ENCODE measurements around the gene HAND1. TPM values are rescaled to one million over a fixed set of nuclear protein-coding genes. Genes with fewer than 3 reads are reported as not detected.

Gene HAND1
- total RNA-seq, 4 donors from 2014 or later, result not detected

DNA sequence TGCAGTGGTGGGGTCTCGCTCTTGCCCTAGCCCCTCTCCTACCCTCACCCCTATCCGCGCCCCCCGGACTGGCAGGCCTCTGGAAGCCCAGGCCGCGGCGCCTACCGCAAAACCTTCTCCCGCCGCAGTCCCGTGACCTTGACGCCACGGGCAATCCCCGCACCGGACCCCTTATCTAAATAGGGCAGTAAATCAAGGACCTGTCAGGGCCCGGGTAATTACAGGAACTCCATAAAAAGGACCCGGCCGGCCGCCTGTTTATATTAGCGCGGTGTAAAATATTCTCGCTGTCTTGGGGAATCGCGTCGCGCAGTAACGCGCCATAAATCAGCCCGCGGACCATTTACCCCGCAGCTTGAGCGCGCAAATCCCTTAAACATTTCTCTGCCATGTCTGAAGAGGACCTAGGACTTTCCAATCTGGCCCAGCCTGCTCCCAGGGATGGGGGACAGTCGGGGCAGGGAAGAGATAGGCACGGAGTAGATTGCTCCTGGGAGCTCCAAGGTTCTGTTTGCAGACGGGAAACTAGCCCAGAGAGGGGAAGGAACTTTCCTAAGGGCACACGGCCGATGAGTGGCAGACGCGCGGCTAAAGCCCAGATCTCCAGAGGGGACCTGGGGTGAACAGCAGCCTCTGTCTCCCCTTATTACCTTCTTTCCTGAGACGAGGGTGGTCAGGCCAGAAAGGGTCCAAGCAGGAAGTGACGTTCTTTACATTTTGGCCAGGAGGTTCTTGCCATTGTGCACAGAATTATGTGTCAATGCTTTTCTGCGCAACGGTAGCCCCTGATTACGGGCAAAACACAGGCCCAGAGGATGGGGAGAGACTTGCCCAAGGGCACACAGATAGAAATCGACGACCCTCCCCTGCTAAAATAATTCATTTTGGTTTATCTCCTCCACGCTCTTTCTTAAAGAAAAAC is 4.8 kb upstream of the HAND1 start:
- TF ChIP-seq, protein P1, sequence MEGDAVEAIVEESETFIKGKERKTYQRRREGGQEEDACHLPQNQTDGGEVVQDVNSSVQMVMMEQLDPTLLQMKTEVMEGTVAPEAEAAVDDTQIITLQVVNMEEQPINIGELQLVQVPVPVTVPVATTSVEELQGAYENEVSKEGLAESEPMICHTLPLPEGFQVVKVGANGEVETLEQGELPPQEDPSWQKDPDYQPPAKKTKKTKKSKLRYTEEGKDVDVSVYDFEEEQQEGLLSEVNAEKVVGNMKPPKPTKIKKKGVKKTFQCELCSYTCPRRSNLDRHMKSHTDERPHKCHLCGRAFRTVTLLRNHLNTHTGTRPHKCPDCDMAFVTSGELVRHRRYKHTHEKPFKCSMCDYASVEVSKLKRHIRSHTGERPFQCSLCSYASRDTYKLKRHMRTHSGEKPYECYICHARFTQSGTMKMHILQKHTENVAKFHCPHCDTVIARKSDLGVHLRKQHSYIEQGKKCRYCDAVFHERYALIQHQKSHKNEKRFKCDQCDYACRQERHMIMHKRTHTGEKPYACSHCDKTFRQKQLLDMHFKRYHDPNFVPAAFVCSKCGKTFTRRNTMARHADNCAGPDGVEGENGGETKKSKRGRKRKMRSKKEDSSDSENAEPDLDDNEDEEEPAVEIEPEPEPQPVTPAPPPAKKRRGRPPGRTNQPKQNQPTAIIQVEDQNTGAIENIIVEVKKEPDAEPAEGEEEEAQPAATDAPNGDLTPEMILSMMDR (IDR thresholded peaks at IDR 0.05; ENCODE audit: low read depth), result no peak

DNA sequence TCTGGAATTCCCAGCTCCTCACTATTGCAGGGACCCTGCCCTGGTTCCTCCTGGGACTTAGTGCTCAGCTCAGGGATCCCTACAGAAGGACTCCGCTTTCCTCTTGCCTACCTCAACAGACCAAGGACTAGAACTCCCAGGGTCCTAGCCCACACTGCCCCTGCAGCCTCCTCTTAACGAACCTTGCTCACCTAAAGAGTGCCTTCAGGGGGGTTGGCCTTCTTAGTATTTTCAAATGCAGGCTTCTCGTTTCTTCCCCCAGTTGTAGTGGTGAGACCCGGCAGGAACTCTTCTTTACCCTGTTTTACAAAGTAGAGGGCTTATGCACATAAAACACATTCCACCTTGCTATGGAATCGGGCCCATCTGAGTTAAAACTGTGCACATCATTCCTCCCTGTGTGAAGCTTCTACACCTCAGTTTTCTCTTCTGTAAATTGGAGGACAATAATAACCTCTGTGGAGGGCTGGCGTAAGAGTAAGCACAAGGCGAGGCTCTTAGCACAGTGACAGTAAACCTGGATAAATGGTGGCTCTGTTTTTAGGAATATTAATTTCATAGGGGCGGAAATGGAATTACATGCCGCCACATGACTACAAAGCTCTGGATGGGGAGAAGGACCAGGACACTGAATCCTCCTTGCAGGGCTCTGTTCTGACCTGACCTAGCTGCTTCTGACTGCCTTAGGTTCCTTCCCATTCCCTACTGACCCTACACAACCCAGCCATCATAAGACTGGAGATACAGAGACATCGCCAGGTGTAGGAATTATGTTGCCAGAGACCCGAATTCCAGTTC is 3.8 kb upstream of the HAND1 start:
- TF ChIP-seq, protein P1 (IDR thresholded peaks at IDR 0.05; ENCODE audit: low read depth), result no peak

DNA sequence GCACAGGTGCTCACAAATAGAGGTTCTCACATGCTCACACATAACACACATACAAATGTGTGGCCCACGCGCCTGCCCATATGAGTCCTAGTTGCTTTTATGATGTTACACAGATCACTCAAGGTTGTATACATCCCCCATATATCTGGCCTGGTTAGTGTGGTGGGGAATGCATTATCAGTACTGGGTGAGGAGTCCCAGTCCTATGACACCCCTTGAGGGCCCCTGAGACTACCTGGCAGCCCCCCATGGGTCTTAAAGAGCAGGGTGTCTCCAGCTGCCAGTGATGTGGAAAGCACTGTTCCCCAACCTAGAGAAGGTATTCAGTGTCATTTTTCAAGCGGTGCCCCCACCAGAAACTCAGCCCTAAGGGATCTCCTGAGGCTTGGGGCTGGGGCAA is 2.8 kb upstream of the HAND1 start:
- TF ChIP-seq, protein P1 (IDR thresholded peaks at IDR 0.05; ENCODE audit: low read depth), result no peak

DNA sequence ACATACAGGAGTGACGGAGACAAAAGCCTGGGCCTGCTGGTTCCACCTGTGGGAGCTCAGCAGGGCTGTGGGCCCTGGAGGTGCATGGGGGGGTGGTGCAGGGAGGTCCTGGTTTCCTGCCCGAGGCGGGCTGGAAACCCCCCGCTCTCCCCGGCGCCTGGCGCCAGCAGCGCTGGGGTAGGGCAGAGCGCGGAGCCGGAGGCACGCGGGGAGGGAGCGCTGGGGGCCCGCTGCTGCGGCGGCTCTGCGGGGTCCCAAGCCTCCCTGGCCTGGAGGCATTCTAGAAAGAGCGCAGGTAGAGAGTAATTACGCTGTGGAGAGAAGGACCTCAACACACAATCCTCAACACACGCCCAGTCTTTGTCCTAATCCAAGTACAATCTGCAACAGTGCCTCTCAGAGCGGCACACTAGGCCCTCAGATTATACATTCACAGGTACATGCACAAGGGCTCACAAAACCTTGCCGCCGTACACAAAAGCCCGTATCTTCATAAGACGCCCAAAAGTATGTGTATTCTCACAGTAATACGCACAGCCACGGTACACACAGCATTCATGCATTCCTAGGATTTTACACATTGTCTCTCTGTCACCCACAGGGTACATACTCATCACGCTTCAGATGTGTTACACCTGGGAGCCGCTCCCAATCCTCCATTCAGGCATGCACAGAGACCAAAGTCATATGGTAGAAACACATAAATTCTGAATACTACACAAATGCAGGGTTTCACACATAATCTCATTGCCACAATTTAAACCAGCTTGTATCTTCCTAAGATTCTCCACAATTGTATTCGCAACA is 2.1 kb upstream of the HAND1 start:
- TF ChIP-seq, protein P1 (IDR thresholded peaks at IDR 0.05; ENCODE audit: low read depth), result no peak

DNA sequence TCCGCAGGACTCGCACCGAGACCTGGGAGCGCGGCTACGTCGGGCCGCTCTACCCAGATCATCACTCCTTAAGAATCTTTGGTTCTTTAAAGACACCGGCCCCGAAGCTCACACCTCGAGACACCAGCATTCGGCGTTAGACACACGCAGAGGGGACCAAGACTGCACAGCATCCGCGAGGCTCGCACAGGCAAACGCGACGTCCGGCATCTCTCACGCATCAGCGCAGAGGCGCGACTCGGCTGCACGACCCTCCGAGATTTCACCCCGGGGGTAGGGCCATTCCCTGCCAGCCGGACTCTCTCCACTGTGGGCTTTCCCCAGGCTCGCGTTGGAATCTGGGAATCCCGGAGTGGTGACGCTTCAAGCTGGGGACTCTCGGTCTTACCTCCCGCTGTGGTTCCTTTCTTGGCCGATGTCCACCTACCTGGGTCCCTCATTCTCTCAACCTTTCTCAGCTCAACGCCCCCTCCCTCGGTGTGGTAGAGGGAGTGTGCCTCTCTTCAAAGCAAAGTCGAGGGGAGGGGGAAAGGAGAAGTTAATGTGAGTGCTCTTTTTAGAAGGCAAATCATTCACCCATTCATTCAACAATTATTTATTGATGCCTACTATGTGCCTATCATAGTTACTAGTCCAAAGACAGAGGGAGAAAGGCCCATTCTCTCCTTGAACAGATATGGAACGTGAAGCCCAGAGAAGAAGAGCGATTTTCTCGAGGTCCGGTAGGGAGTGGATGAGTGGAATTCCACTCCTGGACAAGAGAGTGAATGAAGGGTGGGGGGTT is 1.3 kb upstream of the HAND1 start:
- TF ChIP-seq, protein P1 (IDR thresholded peaks at IDR 0.05; ENCODE audit: low read depth), result no peak

DNA sequence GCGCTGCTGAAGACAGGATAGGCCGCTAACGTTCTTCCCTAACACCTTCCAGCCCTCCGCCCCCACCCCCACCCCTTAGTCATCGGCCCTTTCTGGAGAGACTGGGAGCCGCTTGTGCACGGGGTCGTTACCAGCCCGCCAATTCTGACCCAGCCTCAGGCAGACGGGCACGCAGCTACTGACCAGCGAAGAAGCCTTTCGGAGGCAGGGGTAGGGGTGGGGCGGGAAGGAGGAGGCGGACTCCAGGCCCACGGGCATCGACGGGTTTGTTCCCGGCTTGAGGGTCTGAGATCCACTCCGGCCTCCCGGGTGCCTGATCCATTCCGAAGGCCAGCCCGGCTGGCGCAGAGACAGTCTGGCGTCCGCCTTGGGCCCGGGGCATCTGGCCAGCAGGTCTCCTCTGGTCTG is 729 bp upstream of the HAND1 start:
- TF ChIP-seq, protein P1 (IDR thresholded peaks at IDR 0.05; ENCODE audit: low read depth), result no peak
